Muscle layer of colon (tissue), 2 donors: Measurements from ENCODE around the gene TRAPPC14.

ENCODE experiments used
- H3K27ac ChIP-seq: one replicate; pipeline ENCODE4 v1.7.0; 2013; ENCODE audit warnings: low read depth, mild to moderate bottlenecking, low read length, moderate library complexity
- H3K27me3 ChIP-seq, 2 donors: one replicate each; pipeline ENCODE4 v1.7.0; 2013; ENCODE audit warnings: low read length in 2 of 2, mild to moderate bottlenecking in 2 of 2; ENCODE audit not compliant: insufficient read depth in 2 of 2, control insufficient read depth in 1 of 2
- H3K36me3 ChIP-seq: one replicate; pipeline ENCODE4 v1.7.0; 2013; ENCODE audit warnings: mild to moderate bottlenecking, low read length; ENCODE audit not compliant: insufficient read depth
- H3K4me1 ChIP-seq: one replicate; pipeline ENCODE4 v1.7.0; 2013; ENCODE audit warnings: mild to moderate bottlenecking, low read length; ENCODE audit not compliant: insufficient read depth
- H3K4me3 ChIP-seq, 2 donors: one replicate each; pipeline ENCODE4 v1.7.0; 2013; ENCODE audit warnings: low read length in 2 of 2, low read depth in 1 of 2, mild to moderate bottlenecking in 1 of 2, moderate library complexity in 1 of 2
- H3K9ac ChIP-seq: one replicate; pipeline ENCODE4 v1.7.0; 2013; ENCODE audit warnings: low read length
- H3K9me3 ChIP-seq: one replicate; pipeline ENCODE4 v1.7.0; 2013; ENCODE audit warnings: mild to moderate bottlenecking, low read length
- donor health status: abdominal sarcoma.
- donor health status: Adenocarcinoma of cecum.

TRAPPC14 gene

DNA sequence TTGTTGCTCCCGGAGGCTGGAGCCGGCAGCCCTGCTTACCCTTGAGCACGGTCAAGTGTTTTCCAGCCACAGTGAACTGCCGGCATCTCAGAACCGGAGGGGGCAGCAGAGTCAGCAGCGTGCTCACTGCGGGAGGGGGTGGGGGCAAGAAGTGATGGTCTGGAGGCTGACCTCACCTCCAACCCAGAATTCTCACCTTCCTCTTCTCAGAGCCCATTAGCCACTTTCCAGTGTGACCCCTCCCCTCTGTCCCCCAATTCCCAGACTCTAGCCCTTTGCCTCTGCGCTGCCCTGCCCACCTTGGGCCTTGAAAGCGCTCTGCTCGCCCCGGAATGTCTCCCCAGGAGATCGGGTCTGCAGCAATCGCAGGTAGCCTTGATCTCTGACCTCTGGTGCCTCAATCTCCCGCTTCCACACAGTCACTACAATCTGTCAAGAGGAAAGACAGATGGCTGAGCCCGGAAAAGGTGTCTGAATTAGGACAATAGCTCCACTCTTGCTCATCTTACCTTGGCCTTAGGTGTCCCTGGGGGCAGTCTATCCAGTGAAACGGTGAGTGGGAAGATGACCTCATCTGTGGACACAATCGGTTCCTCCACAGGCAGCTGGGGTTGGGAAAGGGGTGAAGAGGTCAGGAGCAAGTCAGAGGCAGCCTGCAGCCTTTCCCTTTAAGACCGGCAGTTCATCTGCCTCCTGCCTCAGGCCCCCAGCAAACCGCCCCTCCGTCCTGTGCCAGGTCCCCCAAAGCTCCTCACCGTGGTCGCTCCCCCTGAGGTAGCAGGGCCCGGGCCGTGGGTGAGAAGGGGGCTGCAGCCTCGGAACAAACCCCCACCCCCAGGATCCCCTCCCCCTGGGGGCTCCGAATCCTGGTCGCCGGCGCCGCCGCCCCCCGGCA is 942 bp downstream of the TRAPPC14 start:
- peaks cover 28% of the 10 kb centered on the region for H3K36me3 ChIP-seq
- peaks cover 11% of the 10 kb centered on the region for H3K4me1 ChIP-seq
- H3K4me3 ChIP-seq, result peak overlapping the region; percentile 71 to 91
- no peaks in the 10 kb centered on the region for H3K9me3 ChIP-seq
- H3K9ac ChIP-seq, result peak overlapping the region; percentile 56
- no peaks in the 10 kb centered on the region for H3K27me3 ChIP-seq
- peak overlapping the region; percentile 82 for H3K27ac ChIP-seq

DNA sequence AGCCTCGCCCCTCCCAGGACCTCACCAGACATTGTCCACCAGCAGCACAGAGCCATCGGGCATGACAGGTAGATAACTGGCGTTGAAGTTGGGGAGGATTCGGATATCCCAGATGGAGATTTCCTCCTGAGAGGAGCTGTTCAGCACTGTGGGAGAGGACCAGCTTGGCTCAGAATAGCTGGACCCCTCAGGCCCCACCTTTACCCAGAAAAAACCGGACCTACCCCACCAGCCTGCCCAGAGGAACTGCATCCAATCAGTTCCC is 1.5 kb downstream of the TRAPPC14 start:
- Histone ChIP-seq H3K4me3 (no peak overlapping the region), H3K9me3 (no peaks in the 10 kb centered on the region), H3K36me3 (peaks cover 28% of the 10 kb centered on the region), H3K4me1 (peaks cover 11% of the 10 kb centered on the region), H3K27ac (no peak overlapping the region), H3K9ac (no peak overlapping the region), H3K27me3 (no peaks in the 10 kb centered on the region)

DNA sequence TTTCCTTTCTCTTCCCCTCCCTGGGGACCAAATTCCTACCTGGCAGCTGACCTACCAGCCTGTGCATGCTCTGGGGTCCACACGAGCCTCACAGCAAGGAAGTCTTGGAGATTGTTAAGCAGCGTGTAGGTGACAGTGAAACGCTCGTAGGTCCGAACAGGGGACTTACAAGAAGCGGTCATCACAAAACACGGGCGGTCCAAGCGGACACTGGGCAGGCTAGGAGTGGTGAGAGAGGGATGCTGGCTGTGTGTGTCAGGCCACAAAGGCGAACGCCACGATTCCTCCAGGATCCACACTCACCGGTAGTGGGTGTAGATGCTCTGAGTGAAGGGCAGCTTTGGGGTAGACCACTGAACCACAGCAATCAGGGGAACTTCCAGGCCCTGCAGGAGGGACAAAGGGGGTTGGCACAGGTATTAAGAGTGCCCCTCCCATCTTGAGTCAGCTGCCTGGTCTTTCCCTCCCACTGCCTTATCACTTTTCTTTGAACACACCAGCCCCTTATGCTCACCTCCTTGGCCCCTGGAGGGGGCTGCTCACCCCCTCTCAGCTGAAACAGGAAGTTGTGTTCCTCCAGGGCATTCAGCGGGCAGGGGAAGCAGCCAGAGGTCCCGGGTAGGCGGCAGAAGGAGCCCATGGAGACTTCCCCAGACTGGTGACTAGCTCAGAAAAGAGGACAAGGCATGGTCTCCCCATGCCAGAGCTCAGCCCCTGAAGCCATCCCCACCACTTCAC is 2.0 kb downstream of the TRAPPC14 start:
- no peaks in the 10 kb centered on the region for H3K27me3 ChIP-seq
- peaks cover 11% of the 10 kb centered on the region for H3K4me1 ChIP-seq
- H3K9ac ChIP-seq, result no peak overlapping the region
- peaks cover 28% of the 10 kb centered on the region for H3K36me3 ChIP-seq
- no peak overlapping the region for H3K27ac ChIP-seq
- no peaks in the 10 kb centered on the region for H3K9me3 ChIP-seq
- no peak overlapping the region for H3K4me3 ChIP-seq

DNA sequence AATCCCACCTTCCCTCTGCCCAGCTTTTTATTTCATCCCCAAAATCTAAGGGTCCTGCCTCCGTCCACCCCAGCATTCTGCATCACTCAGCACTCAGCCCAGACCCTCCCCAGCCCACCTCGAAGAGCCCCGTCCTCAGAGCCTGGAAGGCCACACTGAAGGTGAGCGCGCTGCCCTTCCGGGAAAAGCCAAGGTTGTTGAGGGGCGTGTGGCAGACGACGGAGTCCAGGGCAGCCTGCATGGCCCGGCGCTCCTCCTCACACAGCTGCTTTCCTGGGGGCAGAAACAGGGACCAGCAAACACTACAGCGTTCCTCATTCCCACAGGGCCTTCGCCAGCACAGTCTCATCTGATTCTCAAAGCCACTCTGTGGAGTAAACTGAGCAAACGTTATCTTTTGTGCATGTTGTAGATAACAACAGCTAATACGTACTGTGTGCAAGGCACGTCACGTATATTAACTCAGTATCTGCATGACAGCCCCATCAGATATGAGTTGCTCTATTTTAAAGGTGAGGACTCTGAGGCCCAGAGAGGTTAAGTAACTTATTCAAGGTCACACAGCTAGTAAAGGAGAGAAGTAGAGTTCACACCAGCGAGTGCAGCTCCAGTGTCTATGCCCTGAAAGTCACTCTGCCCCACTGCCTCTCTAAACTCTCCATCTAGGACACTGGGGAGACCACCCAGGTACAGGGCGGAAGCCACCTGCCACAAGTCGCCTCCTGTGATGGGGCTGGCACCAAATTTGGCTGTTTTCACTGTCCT is 2.8 kb downstream of the TRAPPC14 start:
- no peaks in the 10 kb centered on the region for H3K9me3 ChIP-seq
- no peak overlapping the region for H3K4me3 ChIP-seq
- no peak overlapping the region for H3K27ac ChIP-seq
- H3K36me3 ChIP-seq, result peaks cover 28% of the 10 kb centered on the region
- H3K27me3 ChIP-seq, result no peaks in the 10 kb centered on the region
- H3K4me1 ChIP-seq, result peaks cover 11% of the 10 kb centered on the region
- no peak overlapping the region for H3K9ac ChIP-seq

DNA sequence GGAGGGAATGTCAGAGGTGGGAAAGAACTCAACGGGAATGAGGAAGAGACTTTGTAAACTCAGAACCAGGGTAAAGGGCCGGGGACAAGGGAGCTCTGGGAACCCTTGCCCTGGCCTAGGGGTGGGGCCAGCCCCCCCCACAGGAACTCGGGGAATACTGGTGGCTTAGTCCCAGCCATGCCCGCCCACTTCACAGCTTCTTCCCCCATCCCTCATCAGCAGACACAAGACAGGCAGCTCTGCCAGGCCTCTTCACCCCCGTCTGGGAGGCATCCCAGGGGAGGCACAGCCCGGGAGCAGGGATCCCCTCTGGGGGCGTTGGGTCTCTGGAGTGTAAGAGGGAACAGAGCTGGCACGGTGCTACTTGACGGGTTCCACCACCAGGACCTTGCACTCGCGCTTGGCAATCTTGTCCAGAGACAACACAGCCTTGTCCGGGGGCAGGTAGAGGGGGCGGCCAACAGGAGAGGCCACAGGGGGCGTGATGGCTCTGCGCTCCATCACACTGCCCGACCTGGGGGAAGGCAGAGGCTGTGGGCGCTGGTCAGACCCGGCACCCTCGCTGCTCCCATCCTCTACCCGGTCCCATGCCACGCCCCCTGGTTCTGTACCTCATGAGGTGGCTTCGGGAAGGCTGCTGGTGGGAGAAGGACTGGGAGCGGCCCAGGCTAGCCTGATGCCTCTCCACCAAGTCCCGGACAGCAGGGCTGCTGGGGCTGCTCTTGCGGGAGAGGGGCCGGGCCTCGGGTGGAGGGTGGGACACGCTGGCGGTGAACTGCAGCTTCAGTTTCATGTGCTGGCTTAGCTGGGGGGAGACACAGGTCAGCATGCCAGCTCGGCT is 3.7 kb downstream of the TRAPPC14 start:
- peaks cover 28% of the 10 kb centered on the region for H3K36me3 ChIP-seq

DNA sequence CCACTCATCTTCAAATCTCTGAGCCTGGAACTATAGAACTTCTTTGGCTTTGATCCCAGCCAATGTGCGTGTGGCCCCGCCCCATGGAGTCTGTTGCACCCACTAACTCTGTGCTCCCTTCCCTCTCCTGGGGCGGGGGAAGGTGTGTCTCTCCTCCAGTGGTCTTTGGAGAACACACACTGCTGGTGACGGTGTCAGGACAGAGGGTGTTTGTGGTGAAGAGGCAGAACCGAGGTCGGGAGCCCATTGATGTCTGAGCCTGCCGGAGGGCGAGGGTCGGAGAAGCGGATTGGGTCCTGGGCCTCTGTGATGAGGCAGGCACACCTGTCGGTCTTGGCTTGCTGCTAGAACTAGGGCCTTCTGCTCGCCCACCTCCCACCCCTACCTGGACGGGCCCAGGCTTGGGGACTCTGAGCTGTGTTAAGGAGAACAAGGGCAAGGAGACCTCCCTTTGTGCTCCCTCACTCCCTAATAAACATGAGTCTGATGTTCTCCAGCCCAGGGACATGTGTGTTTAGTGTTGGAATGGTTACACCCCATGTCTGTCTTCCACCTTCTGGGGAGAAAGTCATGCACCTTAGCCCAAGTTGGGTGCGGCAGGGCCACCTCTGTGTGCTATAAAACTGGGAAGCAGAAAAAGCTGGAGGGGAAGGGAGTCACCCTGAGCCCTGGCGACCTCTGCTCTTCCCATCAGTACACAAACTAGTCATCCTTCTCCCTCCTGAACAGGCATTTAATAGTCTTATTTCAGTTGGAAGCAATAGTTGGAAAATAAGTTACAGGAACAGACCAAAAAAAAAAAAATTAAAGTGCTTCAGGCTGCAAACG is 4.6 kb downstream of the TRAPPC14 start:
- Histone ChIP-seq H3K27ac (no peak overlapping the region), H3K4me3 (no peak overlapping the region), H3K36me3 (peaks cover 28% of the 10 kb centered on the region)

More for the DNA sequence above, 3.7 kb downstream of the TRAPPC14 start:
- H3K27me3 ChIP-seq, result no peaks in the 10 kb centered on the region
- no peak overlapping the region for H3K9ac ChIP-seq
- H3K9me3 ChIP-seq, result no peaks in the 10 kb centered on the region
- peaks cover 16% of the 10 kb centered on the region for H3K4me1 ChIP-seq
- H3K4me3 ChIP-seq, result no peak overlapping the region
- no peak overlapping the region for H3K27ac ChIP-seq

DNA sequence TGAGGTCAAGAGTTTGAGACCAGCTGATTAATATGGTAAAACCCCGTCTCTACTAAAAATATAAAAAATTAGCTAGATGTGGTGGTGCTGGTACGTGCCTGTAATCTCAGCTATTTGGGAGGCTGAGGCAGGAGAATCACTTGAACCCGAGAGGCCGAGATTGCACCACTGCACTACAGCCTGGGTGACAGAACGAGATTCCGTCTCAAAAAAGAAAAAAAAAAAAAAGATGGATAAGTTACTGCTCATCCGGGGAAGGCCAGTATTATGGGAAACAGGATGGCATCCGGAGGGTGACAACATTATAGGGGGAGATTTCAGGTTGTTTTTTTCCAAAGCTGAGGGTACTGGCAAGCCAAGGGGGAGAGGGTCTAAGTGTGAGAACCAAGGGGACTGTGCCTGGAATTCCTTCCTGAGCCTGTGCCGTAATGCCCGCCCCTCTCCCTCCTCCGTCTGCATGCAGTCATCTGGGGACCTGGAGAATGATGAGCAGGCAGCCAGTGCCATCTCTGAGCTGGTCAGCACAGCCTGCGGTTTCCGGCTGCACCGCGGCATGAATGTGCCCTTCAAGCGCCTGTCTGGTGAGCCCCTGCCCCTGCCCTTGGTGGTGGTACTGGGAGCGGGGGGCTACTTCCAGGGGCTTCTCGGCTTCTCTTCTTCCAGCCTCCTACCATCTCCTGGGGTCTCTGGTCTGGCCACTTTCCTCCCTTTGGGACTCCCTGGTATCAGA is 5.4 kb downstream of the TRAPPC14 start:
- H3K4me3 ChIP-seq, result no peak overlapping the region
- H3K27ac ChIP-seq, result no peak overlapping the region
- no peaks in the 10 kb centered on the region for H3K27me3 ChIP-seq
- no peaks in the 10 kb centered on the region for H3K9me3 ChIP-seq
- H3K36me3 ChIP-seq, result peaks cover 28% of the 10 kb centered on the region
- H3K9ac ChIP-seq, result no peak overlapping the region
- peaks cover 16% of the 10 kb centered on the region for H3K4me1 ChIP-seq

More for the DNA sequence above, 4.6 kb downstream of the TRAPPC14 start:
- Histone ChIP-seq H3K4me1 (peaks cover 18% of the 10 kb centered on the region), H3K9ac (no peak overlapping the region), H3K27me3 (no peaks in the 10 kb centered on the region), H3K9me3 (no peaks in the 10 kb centered on the region)

DNA sequence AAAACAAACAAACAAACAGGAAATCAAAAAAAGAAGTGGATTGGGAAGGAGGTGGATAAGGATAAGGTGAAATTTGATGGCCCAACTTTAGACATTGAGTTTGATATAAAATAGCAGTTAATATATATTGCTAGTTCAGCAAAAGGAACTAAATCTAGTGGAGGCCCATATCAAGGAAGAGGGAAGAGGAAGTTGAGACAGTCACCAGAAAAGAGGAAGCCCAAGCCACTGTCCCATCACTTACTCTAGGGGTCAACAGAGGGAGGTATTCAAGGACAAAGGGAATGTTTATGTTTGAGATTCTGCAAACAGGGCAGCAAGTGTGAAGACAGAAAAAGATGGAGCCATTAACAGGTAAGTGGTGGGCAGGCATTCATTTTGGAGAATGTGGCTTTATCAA is 6.1 kb downstream of the TRAPPC14 start:
- Histone ChIP-seq H3K4me3 (no peak overlapping the region), H3K9ac (no peak overlapping the region), H3K9me3 (no peaks in the 10 kb centered on the region), H3K27me3 (no peaks in the 10 kb centered on the region), H3K27ac (no peak overlapping the region), H3K36me3 (peaks cover 28% of the 10 kb centered on the region), H3K4me1 (peaks cover 11% of the 10 kb centered on the region)

DNA sequence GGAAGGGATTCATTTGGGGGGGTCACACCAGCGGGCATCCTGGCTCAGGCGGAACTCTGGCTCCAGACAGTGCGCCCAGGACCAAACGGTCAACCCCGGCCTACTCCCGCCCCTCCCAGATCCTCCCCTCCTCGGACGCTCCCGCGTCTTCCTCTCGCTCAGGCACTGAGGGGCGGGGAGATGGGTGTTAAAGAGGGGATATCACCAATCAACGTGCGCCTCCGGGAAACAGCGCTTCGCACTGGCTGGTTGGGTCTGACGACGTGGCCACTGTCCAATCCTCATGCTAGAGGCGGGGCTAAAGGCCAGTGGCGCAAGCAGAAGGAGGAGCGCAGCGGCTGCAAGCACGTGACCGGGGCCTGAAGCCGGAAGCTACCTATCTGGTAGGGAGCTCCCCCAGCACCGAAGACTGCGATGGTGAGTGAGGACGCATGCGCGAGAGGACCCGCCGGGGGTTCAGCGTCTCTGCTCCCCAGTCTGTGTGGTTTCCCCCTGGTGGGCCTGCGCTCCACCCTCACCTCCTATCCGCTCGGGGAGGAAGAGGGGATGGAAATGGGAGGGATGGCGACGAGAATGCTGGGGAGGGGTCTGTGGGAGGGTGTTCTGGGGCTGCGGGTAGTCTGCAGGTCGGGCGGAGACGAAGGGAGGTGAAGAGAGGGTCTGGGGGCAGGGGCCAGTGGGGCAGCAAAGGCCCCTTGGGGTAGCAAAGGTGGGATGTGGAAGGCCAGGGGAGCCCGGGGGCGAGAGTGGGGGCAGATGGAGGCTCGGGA is 9.8 kb downstream of the TRAPPC14 start, which contains the start of gene LAMTOR4:
Gene LAMTOR4, plus strand, starts transcription at position 360 of the 770 bp plus-strand sequence. Its CDS starts 55 bp downstream, at position 415.
- Histone ChIP-seq H3K9ac (peak within 1 kb of the TSS; percentile 97), H3K27ac (peak within 1 kb of the TSS; percentile 98), H3K9me3 (no peaks in the 10 kb centered on the region), H3K36me3 (peaks cover 7% of the 10 kb centered on the region), H3K4me1 (peaks cover 10% of the 10 kb centered on the region), H3K27me3 (no peaks in the 10 kb centered on the region), H3K4me3 (peak within 1 kb of the TSS; percentile 99)
